ENCODE measurements around the gene SLC52A3. TPM values are rescaled to one million over a fixed set of nuclear protein-coding genes. Genes with fewer than 3 reads are reported as not detected.

Gene SLC52A3
- total RNA-seq, 3 donors from 2014 or later = 0.16 to 7.2 (median 4.1) TPM

DNA sequence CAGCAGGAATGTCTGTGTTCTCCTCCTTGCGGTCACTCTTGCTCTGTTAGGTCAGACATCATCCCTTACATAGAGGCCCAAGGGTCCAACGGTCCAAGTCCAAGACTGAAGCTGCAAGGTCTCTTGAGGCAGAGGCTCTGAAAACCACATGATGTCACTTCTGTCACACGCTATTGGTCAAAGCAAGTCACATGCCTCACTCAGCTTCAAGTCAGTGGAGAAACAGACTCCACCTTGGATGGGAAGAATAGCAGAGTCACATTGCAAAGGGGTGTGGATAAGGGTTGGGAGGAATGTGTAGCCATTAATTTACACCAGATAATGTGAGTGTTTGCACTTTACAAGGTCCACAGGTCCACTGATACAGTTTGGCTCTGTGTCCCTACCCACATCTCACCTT is 17.5 kb downstream of the SLC52A3 start:
- H3K36me3 ChIP-seq = no peaks in the 10 kb centered on the region
- intact Hi-C loops (cut with DNase I; ENCODE audit: low total_unique reads) = no loop called here
- peaks cover 0 to 5% of the 10 kb centered on the region in 2 donors for H3K9me3 ChIP-seq
- TF ChIP-seq POLR2AphosphoS5 (IDR thresholded peaks at IDR 0.05) = no peak
- TF ChIP-seq, protein P1, sequence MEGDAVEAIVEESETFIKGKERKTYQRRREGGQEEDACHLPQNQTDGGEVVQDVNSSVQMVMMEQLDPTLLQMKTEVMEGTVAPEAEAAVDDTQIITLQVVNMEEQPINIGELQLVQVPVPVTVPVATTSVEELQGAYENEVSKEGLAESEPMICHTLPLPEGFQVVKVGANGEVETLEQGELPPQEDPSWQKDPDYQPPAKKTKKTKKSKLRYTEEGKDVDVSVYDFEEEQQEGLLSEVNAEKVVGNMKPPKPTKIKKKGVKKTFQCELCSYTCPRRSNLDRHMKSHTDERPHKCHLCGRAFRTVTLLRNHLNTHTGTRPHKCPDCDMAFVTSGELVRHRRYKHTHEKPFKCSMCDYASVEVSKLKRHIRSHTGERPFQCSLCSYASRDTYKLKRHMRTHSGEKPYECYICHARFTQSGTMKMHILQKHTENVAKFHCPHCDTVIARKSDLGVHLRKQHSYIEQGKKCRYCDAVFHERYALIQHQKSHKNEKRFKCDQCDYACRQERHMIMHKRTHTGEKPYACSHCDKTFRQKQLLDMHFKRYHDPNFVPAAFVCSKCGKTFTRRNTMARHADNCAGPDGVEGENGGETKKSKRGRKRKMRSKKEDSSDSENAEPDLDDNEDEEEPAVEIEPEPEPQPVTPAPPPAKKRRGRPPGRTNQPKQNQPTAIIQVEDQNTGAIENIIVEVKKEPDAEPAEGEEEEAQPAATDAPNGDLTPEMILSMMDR (IDR thresholded peaks at IDR 0.05) = no peak
- TF ChIP-seq POLR2A (IDR thresholded peaks at IDR 0.05) = no peak
- DNase-seq (ENCODE audit: low spot score in 2 of 2) = no peak
- H3K27me3 ChIP-seq = no peaks in the 10 kb centered on the region
- H3K27ac ChIP-seq = no peak overlapping the region
- no peak overlapping the region for H3K4me3 ChIP-seq
- no peaks in the 10 kb centered on the region for H3K4me1 ChIP-seq

DNA sequence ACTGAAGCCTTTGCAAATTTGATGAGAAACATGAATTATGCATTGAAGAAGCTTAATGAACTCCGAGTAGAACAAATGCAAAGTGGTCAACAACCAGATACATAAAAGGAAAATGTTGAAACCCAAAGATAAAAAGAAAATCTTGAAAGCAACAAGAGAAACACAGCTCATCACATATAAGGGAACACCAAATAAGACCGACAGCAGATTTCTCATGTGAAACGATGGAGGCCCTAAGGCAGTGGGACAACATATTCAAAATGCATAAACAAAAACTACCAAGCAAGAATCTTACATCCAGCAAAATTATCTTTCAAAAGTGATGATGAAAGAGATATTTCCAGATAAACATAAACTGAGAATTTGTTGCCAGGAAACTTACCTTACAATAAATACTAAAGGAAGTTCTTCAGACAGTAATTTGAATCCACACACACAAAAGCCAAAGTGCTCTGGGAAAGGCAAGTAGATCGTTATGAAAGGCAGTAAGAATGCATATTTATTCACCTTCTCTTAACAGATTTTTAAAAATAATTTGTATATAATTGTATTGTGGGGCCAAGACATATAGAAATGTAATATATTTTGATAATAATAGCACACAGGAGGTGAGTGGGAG is 22.5 kb downstream of the SLC52A3 start:
- H3K36me3 ChIP-seq = no peaks in the 10 kb centered on the region
- no peak overlapping the region for H3K4me3 ChIP-seq
- H3K9me3 ChIP-seq = peaks cover 0 to 13% of the 10 kb centered on the region in 2 donors
- no peaks in the 10 kb centered on the region for H3K27me3 ChIP-seq
- no peak for DNase-seq (ENCODE audit: low spot score in 2 of 2)
- TF ChIP-seq POLR2AphosphoS5 (IDR thresholded peaks at IDR 0.05) = no peak
- TF ChIP-seq, protein P1 (IDR thresholded peaks at IDR 0.05) = no peak
- TF ChIP-seq POLR2A (IDR thresholded peaks at IDR 0.05) = no peak
- no peak overlapping the region for H3K27ac ChIP-seq
- no peaks in the 10 kb centered on the region for H3K4me1 ChIP-seq
- intact Hi-C loops (cut with DNase I; ENCODE audit: low total_unique reads) = no loop called here

DNA sequence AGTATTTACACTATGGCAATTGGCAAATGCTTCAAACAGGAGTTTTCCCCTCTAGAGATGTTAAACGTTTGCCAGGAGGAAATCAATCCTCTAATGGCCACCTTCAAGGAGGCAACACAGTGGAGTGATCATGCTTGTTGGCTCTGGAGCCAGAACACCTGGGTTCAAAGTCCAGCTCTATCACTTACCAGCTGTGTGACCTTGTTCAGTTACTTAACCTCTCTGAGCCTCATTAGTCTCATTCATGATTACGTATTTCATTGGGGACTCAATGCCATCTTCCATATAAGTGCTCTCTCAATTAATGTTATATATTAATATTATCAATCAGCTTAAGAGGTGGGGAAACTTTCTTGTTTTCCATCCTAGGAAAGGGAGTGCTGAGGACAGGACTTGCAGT is 26.1 kb downstream of the SLC52A3 start:
- intact Hi-C loops (cut with DNase I; ENCODE audit: low total_unique reads) = no loop called here
- no peaks in the 10 kb centered on the region for H3K27me3 ChIP-seq
- H3K4me3 ChIP-seq = no peak overlapping the region
- peaks cover 0 to 13% of the 10 kb centered on the region in 2 donors for H3K9me3 ChIP-seq
- no peak for DNase-seq (ENCODE audit: low spot score in 2 of 2)
- no peak overlapping the region for H3K27ac ChIP-seq
- H3K36me3 ChIP-seq = no peaks in the 10 kb centered on the region
- TF ChIP-seq POLR2AphosphoS5 (IDR thresholded peaks at IDR 0.05) = no peak
- TF ChIP-seq, protein P1 (IDR thresholded peaks at IDR 0.05) = no peak
- no peaks in the 10 kb centered on the region for H3K4me1 ChIP-seq

DNA sequence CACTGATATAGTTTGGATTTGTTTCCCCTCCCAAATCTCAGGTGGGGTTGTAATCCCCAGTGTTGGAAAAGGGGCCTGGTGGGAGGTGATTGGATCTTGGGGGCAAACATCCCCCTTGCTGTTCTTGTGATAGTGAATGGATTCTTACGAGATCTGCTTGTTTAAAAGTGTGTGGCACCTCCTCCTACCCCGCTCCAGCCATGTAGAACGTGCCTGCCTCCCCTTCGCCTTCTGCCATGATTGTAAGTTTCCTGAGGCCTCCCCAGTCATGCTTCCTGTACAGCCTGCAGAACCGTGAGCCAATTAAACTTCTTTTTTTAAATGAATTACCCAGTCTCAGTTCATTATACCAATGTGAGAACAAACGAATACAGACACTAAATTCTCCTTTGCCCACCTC is 26.7 kb downstream of the SLC52A3 start:
- TF ChIP-seq POLR2A (IDR thresholded peaks at IDR 0.05) (no peak), POLR2AphosphoS5 (IDR thresholded peaks at IDR 0.05) (no peak)
- TF ChIP-seq, protein P1 (IDR thresholded peaks at IDR 0.05) = no peak
- H3K9me3 ChIP-seq = peaks cover 0 to 12% of the 10 kb centered on the region in 2 donors
- no peaks in the 10 kb centered on the region for H3K4me1 ChIP-seq
- H3K27me3 ChIP-seq = no peaks in the 10 kb centered on the region
- H3K36me3 ChIP-seq = no peaks in the 10 kb centered on the region
- intact Hi-C loops (cut with DNase I; ENCODE audit: low total_unique reads) = no loop called here
- no peak for DNase-seq (ENCODE audit: low spot score in 2 of 2)
- H3K27ac ChIP-seq = no peak overlapping the region
- no peak overlapping the region for H3K4me3 ChIP-seq

DNA sequence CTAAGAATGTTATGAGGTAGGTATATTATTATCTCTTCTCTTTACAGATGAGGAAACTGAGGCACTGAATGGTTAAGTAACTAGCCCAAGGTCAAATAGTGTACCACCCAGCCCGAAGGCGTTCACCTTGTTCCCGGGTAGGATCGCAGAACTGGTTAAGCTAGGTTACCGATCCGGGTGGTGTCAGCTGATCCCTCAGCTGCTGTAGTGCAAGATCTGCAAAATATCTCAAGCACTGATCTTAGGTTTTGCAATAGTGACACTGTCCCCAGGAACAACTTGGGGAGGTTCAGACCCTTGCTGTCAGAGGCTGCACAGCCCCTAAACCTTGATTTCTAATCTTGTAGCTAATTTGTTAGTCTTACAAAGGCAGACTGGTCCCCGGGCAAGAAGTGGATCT is 28.1 kb downstream of the SLC52A3 start:
- H3K9me3 ChIP-seq = peaks cover 0 to 2% of the 10 kb centered on the region in 2 donors
- no peak overlapping the region for H3K4me3 ChIP-seq
- intact Hi-C loops (cut with DNase I; ENCODE audit: low total_unique reads) = no loop called here
- H3K27ac ChIP-seq = no peak overlapping the region
- H3K4me1 ChIP-seq = no peaks in the 10 kb centered on the region
- TF ChIP-seq POLR2AphosphoS5 (IDR thresholded peaks at IDR 0.05) = no peak
- TF ChIP-seq POLR2A (IDR thresholded peaks at IDR 0.05) = no peak
- TF ChIP-seq, protein P1 (IDR thresholded peaks at IDR 0.05) = no peak
- no peaks in the 10 kb centered on the region for H3K36me3 ChIP-seq
- H3K27me3 ChIP-seq = no peaks in the 10 kb centered on the region
- no peak for DNase-seq (ENCODE audit: low spot score in 2 of 2)
